Choroid plexus epithelial cell (primary cell): Measurements from ENCODE around the gene FAAP100.

Experiments used
- DNase-seq: peaks from one replicate; pipeline ENCODE4 v3.0.0-alpha.2; 2010; ENCODE audit warnings: low read depth
- H3K4me3 ChIP-seq: 2 replicates; pipeline ENCODE4 v1.5.1; 2011; ENCODE audit warnings: low read depth, mild to moderate bottlenecking, control low read depth, low read length, moderate library complexity
- CTCF ChIP-seq: conservative IDR thresholded peaks from 2 replicates; pipeline ENCODE4 v1.5.1; 2011; ENCODE audit warnings: low read depth, mild to moderate bottlenecking, control low read depth, inconsistent platforms, low read length, moderate library complexity

The FAAP100 gene

DNA sequence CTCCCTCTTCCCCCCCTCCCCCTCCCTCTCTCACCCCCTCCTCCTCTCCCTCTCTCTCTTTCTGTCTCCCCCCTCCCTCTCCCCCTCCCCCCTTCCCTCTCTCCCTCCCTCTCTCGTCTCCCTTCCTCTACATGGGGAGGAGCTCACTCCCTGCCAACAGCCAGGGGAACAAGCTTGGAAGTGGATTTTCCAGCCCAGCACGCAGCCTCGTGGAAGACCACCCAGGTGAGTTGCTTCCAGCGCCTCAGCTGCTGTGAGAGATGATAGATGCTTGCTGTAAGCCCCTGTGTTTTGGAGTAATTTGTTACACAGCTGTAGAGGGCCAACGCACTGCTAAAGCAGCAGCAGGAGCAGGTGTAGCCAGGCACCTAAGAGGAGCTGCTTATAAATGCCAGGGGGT is 60.4 kb downstream of the FAAP100 start:
- no peak for TF ChIP-seq CTCF
- no peak for DNase-seq
- no peak overlapping the region for H3K4me3 ChIP-seq

GRCh38 chr17:81491181-81491581 is 61.0 kb downstream of the FAAP100 start:
- no peak for DNase-seq
- no peak for TF ChIP-seq CTCF
- no peak overlapping the region for H3K4me3 ChIP-seq

GRCh38 chr17:81489998-81490992 is 61.9 kb downstream of the FAAP100 start:
- no peak overlapping the region for H3K4me3 ChIP-seq
- no peak for TF ChIP-seq CTCF
- no peak for DNase-seq
